Stromal cell of bone marrow (primary cell): ENCODE data around the gene PIEZO1.

Source experiments
- DNase-seq: peaks from one replicate; pipeline ENCODE4 v3.0.0-alpha.2; 2012; ENCODE audit warnings: low read depth

PIEZO1 gene

DNA sequence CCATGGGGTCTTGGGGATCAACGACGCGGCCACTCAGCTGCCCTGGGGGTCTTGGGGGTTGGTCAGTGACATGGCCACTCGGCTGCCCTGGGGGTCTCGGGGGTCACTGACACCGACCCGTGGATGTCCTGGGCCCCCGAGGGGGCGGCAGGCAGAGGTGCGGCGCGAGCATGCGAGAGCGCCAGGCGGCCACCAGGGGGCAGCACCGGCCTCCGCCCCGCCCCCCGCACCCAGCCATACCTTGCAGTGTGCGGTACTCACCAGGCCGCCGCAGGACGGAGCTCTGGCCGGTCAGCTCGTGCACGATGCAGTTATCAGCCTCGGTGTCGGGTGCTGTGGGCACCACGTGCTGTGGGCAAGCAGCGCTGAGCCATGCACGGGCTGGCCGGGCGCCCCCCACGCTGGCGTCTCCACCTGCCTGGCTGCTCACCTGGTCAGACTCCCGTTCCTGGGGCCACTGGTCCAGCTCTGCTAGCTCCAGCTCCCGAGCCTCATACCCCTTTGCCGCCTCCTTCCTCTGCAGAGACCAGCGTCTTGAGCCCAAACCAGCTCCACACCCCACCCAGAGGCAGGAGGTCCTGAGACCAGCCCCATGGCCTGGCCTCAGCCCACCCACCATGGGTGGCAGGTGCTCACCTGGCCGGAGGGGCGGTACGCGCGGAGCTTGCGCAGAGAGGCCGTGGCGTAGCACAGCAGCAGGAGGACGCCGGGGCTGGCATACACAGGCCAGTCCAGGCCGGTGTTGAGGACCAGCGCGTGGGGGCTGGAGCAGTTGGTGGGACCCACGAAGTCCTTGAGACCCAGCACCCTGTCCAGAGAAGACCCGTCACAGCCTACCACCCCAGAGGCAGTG lies 47.5 kb downstream of the PIEZO1 start:
- peak; percentile 29 for DNase-seq

DNA sequence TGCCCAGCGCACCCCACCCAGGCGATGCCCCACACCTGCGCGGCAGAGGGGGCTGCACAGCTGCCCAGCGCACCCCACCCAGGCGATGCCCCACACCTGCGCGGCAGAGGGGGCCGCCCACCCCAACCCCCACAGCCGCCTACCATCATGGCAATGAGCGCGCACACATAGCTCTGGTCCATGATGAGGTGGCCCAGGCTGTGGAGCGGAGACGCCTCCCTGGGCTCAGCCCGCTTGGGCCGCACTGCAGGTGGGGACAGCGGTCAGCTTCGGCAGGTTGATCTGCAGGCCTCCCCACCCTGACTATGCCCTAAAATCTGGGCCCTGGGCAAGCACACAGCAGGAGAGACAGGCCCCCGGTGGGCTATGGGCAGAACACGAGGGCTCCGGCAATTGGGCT lies 48.5 kb downstream of the PIEZO1 start:
- DNase-seq: no peak

DNA sequence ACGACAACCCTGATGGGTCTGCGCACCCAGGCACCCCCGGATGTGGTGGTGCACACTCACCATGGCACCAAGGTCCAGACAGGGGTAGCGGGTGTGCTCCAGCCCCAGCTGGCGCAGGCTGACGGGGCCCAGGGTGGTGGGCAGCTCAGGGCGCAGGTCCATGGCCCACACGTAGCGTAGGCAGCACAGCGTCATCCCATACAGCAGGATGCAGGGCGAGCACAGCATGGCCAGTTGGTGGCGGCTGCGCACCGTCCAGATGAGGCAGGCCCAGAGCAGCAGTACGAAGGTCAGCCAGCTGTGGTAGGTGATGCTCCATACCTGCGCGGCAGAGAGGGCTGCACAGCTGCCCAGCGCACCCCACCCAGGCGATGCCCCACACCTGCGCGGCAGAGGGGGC lies 48.9 kb downstream of the PIEZO1 start:
- no peak for DNase-seq

DNA sequence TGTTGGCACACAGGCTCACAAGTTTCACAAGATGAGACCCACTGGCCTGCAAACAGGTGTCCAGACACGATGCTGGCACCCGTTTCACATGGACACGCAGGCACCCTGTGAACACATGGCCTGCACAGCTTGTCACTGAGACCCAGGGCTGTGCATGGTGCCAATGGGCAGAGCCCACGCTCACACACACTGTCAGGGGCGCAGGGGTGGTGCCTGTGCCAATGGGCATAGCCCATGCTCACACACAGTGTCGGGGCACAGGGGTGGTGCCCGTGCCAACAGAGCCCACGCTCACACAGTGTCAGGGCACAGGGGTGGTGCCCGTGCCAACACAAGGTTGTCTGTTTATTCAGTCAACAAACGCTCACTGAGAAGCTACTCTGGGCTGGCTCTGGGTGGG lies 49.4 kb downstream of the PIEZO1 start:
- DNase-seq: no peak

DNA sequence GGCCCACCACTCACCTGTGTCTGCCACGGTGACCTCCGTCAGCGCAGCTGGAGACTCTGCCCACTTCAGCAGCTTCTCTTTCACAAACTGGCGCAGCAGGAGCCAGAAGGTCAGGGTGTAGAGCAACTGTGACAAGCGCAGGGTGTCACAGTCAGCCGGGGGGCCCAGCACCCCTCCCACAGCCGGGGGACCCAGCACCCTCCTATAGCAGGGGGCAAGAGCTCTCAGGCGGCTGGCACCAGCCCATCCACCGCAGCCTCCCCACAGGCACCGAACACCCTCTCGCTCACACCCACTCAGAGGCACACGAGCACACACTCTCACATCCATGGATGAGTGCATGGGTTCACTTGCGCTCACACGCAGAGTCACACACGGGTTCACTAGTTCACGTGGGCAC lies 49.9 kb downstream of the PIEZO1 start:
- DNase-seq: no peak

DNA sequence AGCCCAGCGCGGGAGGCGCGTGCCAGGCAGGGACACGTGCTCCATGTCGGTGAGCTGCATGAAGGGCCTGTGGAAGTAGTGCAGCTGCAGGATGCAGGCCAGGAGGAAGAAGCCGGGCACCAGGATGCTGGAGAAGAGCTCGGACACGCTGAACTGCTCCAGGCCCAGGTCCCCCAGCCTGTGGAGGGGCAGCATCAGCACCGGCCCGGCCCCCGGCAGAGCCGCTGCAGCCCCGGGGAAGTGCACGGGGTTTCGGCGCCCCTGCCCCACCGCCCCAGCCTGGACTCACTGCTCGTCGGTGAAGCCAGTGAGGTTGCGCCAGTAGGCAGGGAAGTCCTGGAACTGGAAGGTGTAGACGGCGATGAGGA lies 50.7 kb downstream of the PIEZO1 start:
- DNase-seq: no peak

DNA sequence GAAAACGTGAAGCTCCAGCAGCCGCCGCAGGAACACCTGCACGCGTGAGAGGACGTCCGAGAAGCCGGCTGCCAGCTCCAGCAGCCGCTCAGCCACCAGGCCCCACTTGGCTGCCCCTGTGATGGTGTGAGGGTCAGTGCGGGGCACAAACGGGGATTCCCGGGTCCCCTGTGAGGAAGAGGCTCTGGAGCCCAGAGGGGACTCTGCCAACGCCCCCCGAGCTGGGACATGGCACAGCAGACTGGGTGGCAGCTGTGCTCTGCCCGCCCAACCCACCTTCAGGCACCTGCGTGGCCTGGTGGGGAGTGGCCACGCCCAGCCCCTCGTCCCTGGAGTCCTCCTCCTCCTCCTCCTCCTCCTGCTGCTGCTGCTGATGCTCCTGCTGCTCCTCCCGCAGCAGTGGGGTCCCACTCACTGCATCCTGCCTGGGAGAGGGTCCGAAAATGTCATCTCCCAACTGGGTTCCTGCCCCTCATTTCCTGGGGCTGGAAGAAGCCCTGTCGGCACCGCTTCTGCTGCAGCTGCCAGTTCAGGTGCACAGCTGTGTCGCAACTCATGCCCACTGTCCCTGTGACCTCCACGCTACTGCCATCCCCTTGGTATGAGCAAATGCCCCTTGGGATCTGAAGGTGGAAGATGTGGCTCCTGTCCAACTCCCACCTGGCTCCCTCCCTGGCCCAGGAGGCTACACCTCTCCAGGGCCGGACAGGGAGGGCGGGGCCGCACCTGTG lies 51.2 kb downstream of the PIEZO1 start:
- DNase-seq: no peak

DNA sequence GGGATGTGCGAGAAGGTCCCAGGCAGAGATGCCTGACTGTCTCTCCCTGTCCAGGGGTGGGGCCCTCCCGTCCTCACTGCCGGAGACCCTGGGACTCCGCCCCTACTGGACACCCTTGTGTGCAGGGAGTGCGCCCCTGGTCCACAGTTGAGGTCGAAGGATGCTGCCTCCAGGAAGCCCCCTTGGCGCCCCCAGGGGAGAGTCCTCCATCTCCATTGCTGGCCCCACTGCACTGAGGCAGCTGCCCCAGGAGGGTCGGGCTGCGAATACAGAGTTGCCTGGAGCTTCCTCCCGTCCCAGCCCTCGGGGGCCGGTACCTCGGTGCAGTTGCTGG lies 52.1 kb downstream of the PIEZO1 start:
- DNase-seq: no peak

DNA sequence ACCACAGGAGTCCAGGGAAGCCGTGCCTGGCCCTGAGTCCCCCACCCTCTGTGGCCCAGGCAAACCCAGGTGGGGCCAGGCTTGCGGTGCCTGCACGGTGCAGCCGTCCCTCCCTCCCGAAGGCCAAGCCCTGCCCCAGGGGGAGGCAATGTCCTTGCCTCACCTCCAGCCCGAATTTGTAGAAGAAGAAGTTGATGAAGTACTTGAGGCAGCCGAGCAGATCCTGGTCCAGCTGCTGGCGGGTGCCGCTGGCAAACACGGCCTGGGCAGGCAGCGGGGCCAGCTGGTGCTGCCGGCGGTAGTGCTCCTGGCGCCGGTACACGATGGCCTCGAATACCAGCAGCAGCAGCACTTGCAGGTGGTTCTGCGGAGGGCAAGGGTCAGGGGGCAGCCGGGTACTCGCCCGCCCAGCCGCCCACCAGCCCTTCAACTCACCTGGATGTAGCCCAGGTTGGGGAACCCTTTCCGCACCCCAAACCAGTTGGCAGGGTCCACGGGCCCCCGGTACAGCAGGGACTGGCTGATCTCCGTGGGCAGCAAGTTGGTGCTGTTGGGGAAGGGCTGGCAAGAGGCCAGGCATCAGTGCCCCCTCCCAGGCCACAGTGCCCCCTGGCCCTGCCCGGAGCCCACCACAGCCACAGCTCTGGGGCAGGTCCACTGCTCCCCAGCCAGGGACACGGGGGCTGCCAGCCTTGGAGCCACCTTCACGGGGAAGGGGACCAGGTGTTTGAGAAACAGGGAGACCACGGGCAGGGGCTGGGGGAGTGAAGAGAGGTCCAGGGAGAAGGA lies 52.7 kb downstream of the PIEZO1 start:
- DNase-seq: no peak

DNA sequence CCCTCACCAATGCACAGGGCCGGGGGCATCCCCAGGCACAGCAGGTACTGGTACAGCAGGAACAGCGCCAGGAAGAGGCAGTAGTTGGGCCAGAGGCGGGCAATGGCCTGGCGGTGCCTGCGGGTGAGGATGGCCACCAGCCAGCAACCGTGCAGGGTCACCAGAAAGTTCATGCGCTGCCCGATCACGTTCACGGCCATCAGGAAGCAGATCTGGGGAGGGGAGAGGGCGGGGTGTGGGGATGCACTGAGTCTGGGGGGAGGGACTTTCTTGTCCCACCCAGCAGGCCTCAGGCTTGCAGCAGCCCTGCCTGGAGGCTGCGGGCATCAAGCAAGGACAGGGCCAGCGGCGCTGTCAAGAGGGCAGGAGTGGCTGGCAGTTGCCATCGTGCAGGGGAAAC lies 53.3 kb downstream of the PIEZO1 start:
- no peak for DNase-seq

DNA sequence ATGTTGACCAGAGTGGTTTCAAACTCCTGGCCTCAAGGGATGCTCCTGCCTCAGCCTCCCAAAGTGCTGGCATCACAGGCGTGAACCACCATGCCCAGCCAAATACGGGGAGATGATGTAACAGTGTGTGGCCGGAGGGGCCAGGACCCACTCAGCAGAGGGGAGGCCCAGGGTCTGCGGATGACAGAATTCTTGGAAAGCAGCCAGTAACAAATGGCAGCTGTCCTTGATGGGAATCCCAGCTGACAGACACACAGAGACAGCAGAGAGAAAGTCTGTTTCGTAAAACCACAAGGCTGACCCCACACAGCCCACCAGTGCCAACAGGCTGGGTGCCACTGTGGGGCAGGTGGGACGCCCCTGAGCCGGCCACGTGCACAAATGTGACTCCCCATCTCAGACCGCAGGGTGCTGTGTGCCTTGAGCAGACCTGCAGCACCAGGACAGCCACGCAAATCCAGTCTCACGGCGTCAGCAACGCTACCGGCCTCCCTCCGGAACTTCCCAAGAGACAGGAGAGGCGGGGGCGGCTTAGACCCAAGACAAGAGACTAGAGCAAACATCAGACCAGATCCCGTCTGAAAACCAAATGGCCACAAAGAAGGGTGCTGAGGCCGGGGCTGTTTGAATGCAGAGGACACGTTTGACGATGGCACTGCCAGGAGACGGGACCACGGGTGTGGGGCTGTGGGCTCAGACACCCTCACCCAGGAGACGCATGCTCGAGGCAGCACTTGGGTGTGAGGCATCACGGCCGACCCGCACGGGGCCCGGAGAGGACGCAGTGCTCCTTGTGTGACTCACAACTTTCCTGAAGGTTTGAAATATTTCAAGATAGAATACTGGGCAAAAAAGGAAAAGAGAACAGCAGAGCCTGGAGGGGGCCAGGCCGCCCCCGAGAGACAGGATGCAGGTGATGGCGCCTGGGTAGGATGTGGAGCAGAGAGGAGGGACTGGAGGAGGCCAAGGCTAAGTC lies 54.1 kb downstream of the PIEZO1 start:
- no peak for DNase-seq

DNA sequence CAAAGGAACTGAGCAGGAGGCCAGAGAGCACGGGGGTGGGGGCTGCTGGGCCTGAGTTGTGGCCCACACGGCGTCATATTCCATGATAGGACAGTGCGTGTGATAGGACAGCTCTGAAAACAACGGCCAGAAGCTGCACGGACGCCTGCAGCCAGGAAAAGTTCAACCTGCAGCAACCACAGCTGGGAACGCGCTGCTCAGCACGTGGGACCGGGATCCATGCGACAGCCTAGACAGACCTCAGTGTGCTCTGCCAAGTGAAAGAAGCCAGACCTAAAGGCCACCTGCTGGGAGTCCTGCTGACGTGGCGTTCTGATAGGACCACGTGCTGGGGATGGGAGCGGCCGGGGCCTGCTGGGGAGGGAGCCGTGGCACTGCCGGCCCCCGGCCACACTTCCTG lies 57.1 kb downstream of the PIEZO1 start:
- DNase-seq: no peak

DNA sequence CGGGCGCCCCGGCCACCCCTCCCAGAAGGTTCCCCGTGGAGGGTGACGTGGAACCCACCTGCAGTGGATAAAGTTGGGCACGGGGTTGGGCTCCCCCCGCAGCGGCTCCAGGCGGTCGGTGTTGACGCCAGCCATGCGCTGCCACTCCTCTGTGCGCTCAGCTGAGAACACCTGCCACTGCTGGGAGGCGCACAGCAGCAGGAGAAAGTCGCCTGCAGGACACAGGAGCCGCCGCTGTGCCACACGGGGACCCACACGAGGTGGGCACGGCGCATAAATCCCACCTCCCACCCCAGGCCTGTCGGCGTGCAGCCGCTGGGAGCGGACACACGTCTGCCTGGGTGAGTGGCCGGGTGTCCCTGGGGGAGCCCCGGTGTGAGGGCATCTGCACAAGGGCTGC lies 58.0 kb downstream of the PIEZO1 start:
- no peak for DNase-seq

DNA sequence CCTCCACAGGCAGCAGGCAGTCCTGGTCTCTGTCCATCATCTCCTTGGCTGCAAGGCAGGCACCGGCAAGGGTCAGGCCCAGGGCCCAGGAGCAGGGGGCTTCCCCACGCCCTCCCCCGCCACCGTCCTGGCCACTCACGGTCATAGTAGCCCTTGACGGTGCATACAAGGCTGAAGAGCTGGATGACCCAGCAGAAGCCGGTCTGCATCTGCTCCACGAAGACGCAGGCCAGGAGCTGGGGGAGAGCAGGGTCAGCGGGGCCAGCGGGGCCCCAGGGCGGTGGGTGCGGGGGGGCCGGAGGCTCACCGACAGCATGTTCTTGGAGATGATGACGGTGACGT lies 58.6 kb downstream of the PIEZO1 start:
- DNase-seq: no peak

DNA sequence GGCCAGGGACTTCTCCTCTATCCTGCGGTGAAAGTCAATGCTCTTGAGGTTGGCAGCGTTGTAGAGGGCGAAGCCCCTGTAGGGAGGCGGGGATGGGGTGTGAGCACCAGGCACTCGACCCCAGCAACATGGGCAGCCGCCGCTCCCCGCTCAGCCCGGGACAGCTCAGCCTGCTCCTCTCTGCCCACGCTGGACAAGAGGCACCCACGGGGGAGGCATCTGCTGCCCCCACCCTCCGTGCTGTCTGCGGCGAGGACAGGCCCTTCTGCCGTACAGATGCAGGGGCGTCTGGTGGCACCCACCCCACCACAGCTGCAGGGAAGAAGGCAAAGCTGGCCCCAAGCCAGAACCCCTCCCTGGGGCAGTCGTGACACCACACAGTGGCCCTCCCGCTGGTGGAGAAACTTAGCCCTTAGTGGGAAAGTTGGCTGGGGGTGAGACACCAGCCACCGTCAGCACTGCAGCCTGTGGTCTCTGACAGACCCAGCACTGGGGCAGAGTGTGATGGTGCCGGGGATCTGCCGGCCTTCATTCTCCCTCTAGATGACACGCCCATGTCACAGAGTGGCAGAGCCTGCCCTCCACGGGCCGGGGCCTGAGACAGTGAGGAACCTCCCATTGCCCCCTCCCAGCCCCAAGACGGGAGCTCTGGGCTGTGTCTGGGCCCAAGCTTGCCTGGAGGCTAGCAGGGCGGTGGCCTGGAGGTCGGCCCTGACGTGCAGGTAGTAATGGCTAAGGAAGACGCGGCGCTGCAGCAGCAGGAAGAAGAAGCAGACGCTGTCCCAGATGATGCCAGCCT lies 59.2 kb downstream of the PIEZO1 start:
- no peak for DNase-seq

DNA sequence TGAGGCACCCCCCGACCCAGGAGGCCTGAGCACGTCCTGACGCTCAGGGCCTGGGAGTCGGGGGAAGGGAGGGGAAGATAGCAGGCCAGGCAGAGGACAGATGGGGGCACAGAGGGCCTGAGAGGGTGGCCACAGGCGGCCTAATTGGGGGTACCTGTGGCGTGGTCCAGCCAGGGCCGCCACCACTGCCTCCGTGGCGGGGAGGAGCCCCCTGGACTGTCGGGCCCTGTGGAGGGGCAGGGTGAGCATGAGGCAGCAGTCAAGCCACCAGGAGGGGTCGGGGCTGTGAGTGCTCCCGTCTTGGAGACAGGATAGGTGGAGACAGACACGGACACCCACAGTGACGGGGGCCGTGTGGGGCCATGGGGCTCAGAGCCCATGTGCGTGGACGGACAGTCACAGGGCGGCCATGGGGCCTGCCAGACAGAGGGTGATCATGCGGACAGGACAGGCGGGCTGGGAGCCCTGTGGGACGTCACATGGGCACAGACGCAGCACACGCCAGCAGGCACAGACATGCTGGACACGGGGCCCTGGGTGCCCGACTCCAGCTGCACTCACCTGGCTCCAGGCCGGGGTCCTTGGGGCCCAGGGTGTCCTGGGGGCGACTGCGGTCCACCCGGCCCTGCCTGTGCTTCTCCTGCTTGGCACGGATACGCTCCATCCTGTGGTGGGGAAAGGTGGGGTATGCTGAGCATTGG lies 60.0 kb downstream of the PIEZO1 start:
- no peak for DNase-seq

DNA sequence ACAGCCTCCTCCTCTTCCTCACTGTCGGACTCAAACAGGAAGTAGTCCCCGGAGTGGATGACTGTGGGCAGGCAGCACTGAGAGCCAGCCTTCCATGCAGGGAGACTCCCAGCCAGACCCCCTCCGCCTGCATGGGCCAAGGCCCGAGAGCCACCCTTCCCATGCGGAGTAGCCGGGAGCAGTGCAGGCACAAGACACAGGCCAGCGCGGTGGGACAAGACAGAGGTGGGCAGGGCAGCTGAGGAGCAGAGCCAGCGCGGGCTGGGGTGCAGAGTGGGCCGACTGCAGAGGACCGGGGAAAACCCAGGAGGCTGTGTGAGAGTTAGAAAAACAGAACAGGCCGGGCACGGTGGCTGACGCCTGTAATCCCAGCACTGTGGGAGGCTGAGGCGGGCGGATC lies 61.1 kb downstream of the PIEZO1 start:
- DNase-seq: no peak

DNA sequence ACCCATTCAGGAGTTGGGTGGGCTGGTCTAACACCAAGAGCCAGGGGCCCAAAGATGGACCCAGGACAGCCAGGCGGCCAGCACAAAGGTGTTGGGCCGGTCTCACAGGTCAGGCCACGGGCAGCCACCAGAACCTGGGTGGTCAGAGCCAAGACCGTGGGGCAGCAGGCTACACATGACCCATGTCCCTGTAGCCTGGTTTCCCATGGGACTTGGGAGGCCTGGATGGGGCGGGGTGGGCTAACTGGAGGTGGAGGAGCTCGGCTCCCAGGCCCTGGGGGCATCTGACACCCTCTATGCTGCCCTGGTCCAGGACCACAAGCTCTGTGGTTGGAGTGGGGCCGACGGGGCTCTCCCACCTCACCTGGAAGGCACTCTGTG lies 61.5 kb downstream of the PIEZO1 start:
- no peak for DNase-seq

DNA sequence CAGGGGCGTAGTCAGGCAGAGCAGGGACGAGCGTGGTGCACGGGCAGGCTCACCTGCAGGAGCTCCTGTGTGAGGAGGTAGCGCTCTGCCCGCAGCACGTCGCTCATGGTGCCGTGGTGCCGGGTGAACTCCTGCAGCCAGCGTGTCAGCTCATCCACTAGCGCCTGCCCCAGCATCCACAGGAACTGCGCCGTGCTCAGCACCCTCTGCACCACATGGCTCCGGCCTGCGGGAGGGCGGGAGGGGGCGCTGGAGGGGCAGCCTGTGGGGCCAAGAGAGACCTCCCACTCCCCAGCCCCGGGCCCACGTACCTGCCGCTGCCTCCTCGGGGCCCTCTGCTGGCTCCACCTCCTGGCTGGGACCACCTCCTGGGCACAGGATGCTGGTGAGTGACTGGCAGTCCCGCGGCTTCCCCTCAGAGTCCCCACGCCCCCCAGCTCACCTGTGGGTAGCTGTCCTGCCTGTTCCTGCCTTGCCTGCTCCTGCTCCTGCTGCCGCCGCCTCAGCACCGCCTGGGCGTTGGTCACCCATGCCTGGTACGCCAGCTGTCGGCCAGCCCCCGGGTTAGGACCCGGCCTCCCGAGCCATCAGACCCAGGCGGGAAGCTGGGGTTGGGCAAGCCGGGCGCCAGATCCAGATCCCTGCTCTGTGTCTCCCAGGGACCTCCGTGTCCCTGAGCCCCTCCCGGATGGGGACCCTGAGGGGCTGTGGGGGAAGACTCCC lies 62.1 kb downstream of the PIEZO1 start:
- no peak for DNase-seq
